A549 (cell line): ENCODE results near the gene PROCA1. TPM values are rescaled to one million over a fixed set of nuclear protein-coding genes. Genes with fewer than 3 reads are reported as not detected.

ENCODE experiments used
- ATAC-seq, 2 experiments: fragments of 200-7000 bp in 1 of 2; fragments of >200 bp in 1 of 2; cut with Nextera tagmentation in 1 of 2; cut with Tn5 transposase in 1 of 2; 3 replicates each; pipeline versions ENCODE4 v1.8.0 to v1.9.1; 2018 to 2020; ENCODE audit warnings: mild to moderate bottlenecking in 1 of 2, moderate library complexity in 1 of 2
- CTCF ChIA-PET: fragments of 300-600 bp; sonication (Branson Sonifier 250); formaldehyde crosslinking; extraction: SDS; loops from one replicate; lab custom pipeline; 2021; ENCODE audit warnings: antibody characterized with exemption, inconsistent platforms; lab: Yijun Ruan, JAX
- POLR2A ChIA-PET: fragments of 350-600 bp; formaldehyde crosslinking; extraction: SDS; loops from one replicate; lab custom pipeline; 2021; ENCODE audit warnings: antibody characterized with exemption, inconsistent platforms; lab: Yijun Ruan, JAX
- DNase-seq, 2 experiments: peaks; one replicate each; pipeline versions ENCODE4 v3.0.0 to v3.0.0-alpha.2; 2011 to 2016; ENCODE audit warnings: low read depth in 1 of 2, low spot score in 1 of 2
- FAIRE-seq: peaks from 2 replicates; lab custom pipeline; 2011; peaks lifted over from hg19 to GRCh38; lab: Jason Lieb, UNC
- H3K27ac ChIP-seq, 2 experiments: fragments of >200 bp; sonication (Bioruptor Twin); formaldehyde crosslinking; 3 replicates each; pipeline ENCODE4 v1.5.1; 2016 to 2017
- H3K4me1 ChIP-seq: fragments of >200 bp; sonication (Bioruptor Twin); formaldehyde crosslinking; 3 replicates; pipeline ENCODE4 v1.6.1; 2016
- H3K4me2 ChIP-seq: fragments of >200 bp; sonication (Bioruptor Twin); formaldehyde crosslinking; 3 replicates; pipeline ENCODE4 v1.6.1; 2016
- H3K4me3 ChIP-seq: fragments of >200 bp; sonication (Bioruptor Twin); formaldehyde crosslinking; 3 replicates; pipeline ENCODE4 v1.5.1; 2016
- H3K9me3 ChIP-seq: fragments of >200 bp; sonication (Bioruptor Twin); formaldehyde crosslinking; 3 replicates; pipeline ENCODE4 v1.6.1; 2016
- BHLHE40 ChIP-seq: IDR thresholded peaks from 2 replicates; pipeline ENCODE4 v1.6.1; 2012; ENCODE audit warnings: low read depth, low read length, inconsistent platforms
- CBX8 ChIP-seq: fragments of 200-600 bp; sonication (generic); IDR thresholded peaks from 2 replicates; pipeline ENCODE4 v1.6.1; 2016
- CHD4 ChIP-seq: fragments of 200-600 bp; sonication (generic); IDR thresholded peaks from 2 replicates; pipeline ENCODE4 v1.6.1; 2016; ENCODE audit warnings: antibody characterized with exemption, mild to moderate bottlenecking, borderline replicate concordance
- EHF ChIP-seq: fragments of 250-450 bp; sonication (Bioruptor Pico); IDR thresholded peaks from 2 replicates; pipeline ENCODE4 v1.5.0; 2020; ENCODE audit warnings: mild to moderate bottlenecking
- FOSL2 ChIP-seq, 2 experiments: fragments of 450-650 bp in 1 of 2; fragments of >200 bp in 1 of 2; sonication (Bioruptor Twin) in 1 of 2; formaldehyde crosslinking; IDR thresholded peaks; 2 replicates each; pipeline versions ENCODE4 v1.5.0 to v1.6.1; 2016 to 2020; ENCODE audit warnings: mild to moderate bottlenecking in 1 of 2, moderate library complexity in 1 of 2
- JUNB ChIP-seq: fragments of >200 bp; sonication (Bioruptor Twin); formaldehyde crosslinking; IDR thresholded peaks from 2 replicates; pipeline ENCODE4 v1.6.1; 2016
- MAFK ChIP-seq: fragments of 450-650 bp; IDR thresholded peaks from 2 replicates; pipeline ENCODE4 v1.6.1; 2014; ENCODE audit not compliant: partially characterized antibody
- MAX ChIP-seq: IDR thresholded peaks from 2 replicates; pipeline ENCODE4 v1.6.1; 2012
- MAZ ChIP-seq: fragments of 150-350 bp; IDR thresholded peaks from 2 replicates; pipeline ENCODE4 v1.6.1; 2014; ENCODE audit warnings: antibody characterized with exemption, low read depth, low read length, borderline replicate concordance
- NPAS2 ChIP-seq: fragments of 250-450 bp; sonication (Bioruptor Pico); IDR thresholded peaks from 2 replicates; pipeline ENCODE4 v1.8.0; 2022; ENCODE audit warnings: mild to moderate bottlenecking, moderate library complexity, borderline replicate concordance
- POLR2A ChIP-seq: IDR thresholded peaks from 2 replicates; pipeline ENCODE4 v1.6.1; 2012; ENCODE audit warnings: mild to moderate bottlenecking, low read length
- RAD21 ChIP-seq, 2 experiments: fragments of >200 bp in 1 of 2; sonication (Bioruptor Twin) in 1 of 2; formaldehyde crosslinking in 1 of 2; IDR thresholded peaks in 1 of 2; conservative IDR thresholded peaks in 1 of 2; 2 replicates in 1 of 2; 3 replicates in 1 of 2; pipeline ENCODE4 v1.6.1; 2012 to 2018; ENCODE audit warnings: inconsistent platforms in 1 of 2
- RARB ChIP-seq: fragments of 250-450 bp; sonication (Bioruptor Pico); IDR thresholded peaks from 2 replicates; pipeline ENCODE4 v1.8.0; 2021; ENCODE audit warnings: mild to moderate bottlenecking, moderate library complexity
- RCOR1 ChIP-seq: fragments of 150-350 bp; IDR thresholded peaks from 2 replicates; pipeline ENCODE4 v1.6.1; 2014; ENCODE audit warnings: antibody characterized with exemption, low read length, low read depth
- RFX5 ChIP-seq: fragments of 450-650 bp; IDR thresholded peaks from 2 replicates; pipeline ENCODE4 v1.7.1; 2014; ENCODE audit warnings: antibody characterized with exemption, mild to moderate bottlenecking, moderate library complexity
- RNF2 ChIP-seq: fragments of 200-600 bp; sonication (generic); IDR thresholded peaks from 2 replicates; pipeline ENCODE4 v1.6.1; 2016; ENCODE audit warnings: low read depth, mild to moderate bottlenecking, antibody characterized with exemption, moderate library complexity, borderline replicate concordance
- SMC3 ChIP-seq: fragments of >200 bp; sonication (Bioruptor Twin); formaldehyde crosslinking; IDR thresholded peaks from 3 replicates; pipeline ENCODE4 v1.6.1; 2018; ENCODE audit warnings: inconsistent platforms
- SREBF2 ChIP-seq: fragments of 450-650 bp; IDR thresholded peaks from 2 replicates; pipeline ENCODE4 v1.6.1; 2014; ENCODE audit warnings: mild to moderate bottlenecking, moderate library complexity
- TFCP2L1 ChIP-seq: fragments of 250-450 bp; sonication (Bioruptor Pico); IDR thresholded peaks from 2 replicates; pipeline ENCODE4 v1.5.0; 2021; ENCODE audit warnings: mild to moderate bottlenecking
- TP53 ChIP-seq: fragments of 250-450 bp; sonication (Bioruptor Pico); IDR thresholded peaks from 2 replicates; pipeline ENCODE4 v1.5.0; 2021; ENCODE audit warnings: mild to moderate bottlenecking, moderate library complexity
- ZC3H11A ChIP-seq: fragments of 450-650 bp; IDR thresholded peaks from 2 replicates; pipeline ENCODE4 v1.6.1; 2014; ENCODE audit warnings: antibody characterized with exemption, mild to moderate bottlenecking
- WGBS: methylation state at CpG from one replicate; pipeline ENCODE4 v1.1.6; 2017; ENCODE audit errors: missing lambda C conversion rate; 5-methylcytosine and 5-hydroxymethylcytosine counted together
- polyA plus RNA-seq, 4 experiments: library from polyadenylated mRNA; depleted of rRNA in 3 of 4; stranded (reverse); fragments of >200 nt; fragmentation: RNase III in 1 of 4; extraction: RNeasy Plus Mini Kit Qiagen cat#74134 plus additional on column Dnase treatment in 1 of 4; gene quantifications; 2 replicates in 3 of 4; 3 replicates in 1 of 4; pipeline ENCODE4 v1.2.3, GENCODE V29; 2011 to 2017
- TF ChIP-seq, protein P1 (sequence below): fragments of 250-450 bp; sonication (Bioruptor Pico); IDR thresholded peaks from 2 replicates; pipeline ENCODE4 v1.5.0; 2020; ENCODE audit warnings: low read depth, mild to moderate bottlenecking, moderate library complexity
- TF ChIP-seq, protein P2 (sequence below): IDR thresholded peaks from 2 replicates; pipeline ENCODE4 v1.6.1; 2012
- TF ChIP-seq, protein P3 (sequence below): fragments of 450-650 bp; IDR thresholded peaks from 2 replicates; pipeline ENCODE4 v1.6.1; 2014; ENCODE audit warnings: antibody characterized with exemption
- TF ChIP-seq, protein P4 (sequence below): fragments of >200 bp; sonication (Bioruptor Twin); formaldehyde crosslinking; IDR thresholded peaks from 3 replicates; pipeline ENCODE4 v1.5.1; 2016

Gene PROCA1
- polyA plus RNA-seq, 2 of the 4 experiments (the other 2 are of a cell fraction), result 4.0 to 4.9 TPM

GRCh38 chr17:28686296-28686695 lies 25.4 kb downstream of the PROCA1 start:
- TF ChIP-seq BHLHE40, result no peak
- no peak for TF ChIP-seq ZC3H11A
- TF ChIP-seq MAFK, result no peak
- no peak for TF ChIP-seq RCOR1
- TF ChIP-seq, protein P1, sequence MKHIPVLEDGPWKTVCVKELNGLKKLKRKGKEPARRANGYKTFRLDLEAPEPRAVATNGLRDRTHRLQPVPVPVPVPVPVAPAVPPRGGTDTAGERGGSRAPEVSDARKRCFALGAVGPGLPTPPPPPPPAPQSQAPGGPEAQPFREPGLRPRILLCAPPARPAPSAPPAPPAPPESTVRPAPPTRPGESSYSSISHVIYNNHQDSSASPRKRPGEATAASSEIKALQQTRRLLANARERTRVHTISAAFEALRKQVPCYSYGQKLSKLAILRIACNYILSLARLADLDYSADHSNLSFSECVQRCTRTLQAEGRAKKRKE (CRISPR knock-in tag), result no peak
- TF ChIP-seq RARB, result no peak
- TF ChIP-seq RNF2, result no peak
- TF ChIP-seq TFCP2L1 (CRISPR knock-in tag), result no peak
- TF ChIP-seq RAD21 (conservative IDR thresholded peaks at IDR 0.05 in 1 of 2, IDR thresholded peaks at IDR 0.05 in 1 of 2), result no peak
- TF ChIP-seq RFX5, result no peak
- TF ChIP-seq POLR2A, result no peak
- TF ChIP-seq TP53 (CRISPR knock-in tag), result no peak
- TF ChIP-seq CHD4, result no peak
- no peak for TF ChIP-seq SREBF2
- no peak for TF ChIP-seq FOSL2 (IDR thresholded peaks at IDR 0.05)
- TF ChIP-seq FOSL2 (CRISPR knock-in tag; IDR thresholded peaks at IDR 0.05), result no peak
- TF ChIP-seq NPAS2 (CRISPR knock-in tag), result no peak
- TF ChIP-seq, protein P2, sequence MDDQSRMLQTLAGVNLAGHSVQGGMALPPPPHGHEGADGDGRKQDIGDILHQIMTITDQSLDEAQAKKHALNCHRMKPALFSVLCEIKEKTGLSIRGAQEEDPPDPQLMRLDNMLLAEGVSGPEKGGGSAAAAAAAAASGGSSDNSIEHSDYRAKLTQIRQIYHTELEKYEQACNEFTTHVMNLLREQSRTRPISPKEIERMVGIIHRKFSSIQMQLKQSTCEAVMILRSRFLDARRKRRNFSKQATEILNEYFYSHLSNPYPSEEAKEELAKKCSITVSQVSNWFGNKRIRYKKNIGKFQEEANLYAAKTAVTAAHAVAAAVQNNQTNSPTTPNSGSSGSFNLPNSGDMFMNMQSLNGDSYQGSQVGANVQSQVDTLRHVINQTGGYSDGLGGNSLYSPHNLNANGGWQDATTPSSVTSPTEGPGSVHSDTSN, result no peak
- Histone ChIP-seq H3K4me1 (no peaks in the 10 kb centered on the region), H3K9me3 (no peaks in the 10 kb centered on the region), H3K27ac (no peak overlapping the region), H3K4me3 (no peak overlapping the region), H3K4me2 (no peak overlapping the region)
- ATAC-seq (no peak), DNase-seq (no peak), FAIRE-seq (no peak)
- CTCF ChIA-PET, result interaction anchor here (0.6 to 31.4 kb wide), 6 partner anchors 10 to 267 kb away, joined by 3 to 335 read pairs (median 20); partner anchors contain the start of genes BLTP2, NEK8, PROCA1 and TLCD1
- POLR2A ChIA-PET, result no interaction called here
- 87% methylated on average over 4 of the region's 4 CpGs for WGBS

DNA sequence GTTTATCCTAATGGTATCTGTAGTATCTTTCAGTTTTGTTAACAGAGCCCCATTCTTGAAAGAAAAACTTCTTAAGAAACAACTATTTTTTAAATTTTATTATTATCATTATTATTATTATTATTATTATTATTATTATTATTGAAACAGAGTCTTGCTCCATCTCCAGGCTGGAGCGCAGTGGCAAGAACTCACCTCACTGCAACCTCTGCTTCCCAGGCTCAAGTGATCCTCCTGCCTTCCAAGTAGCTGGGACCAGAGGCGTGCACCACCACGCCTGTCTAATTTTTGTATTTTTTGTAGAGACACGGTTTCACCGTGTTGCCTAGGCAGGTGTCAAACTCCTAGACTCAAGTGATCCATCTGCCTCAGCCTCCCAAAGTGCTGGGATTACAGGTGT lies 26.3 kb downstream of the PROCA1 start:
- Histone ChIP-seq H3K27ac (no peak overlapping the region), H3K4me3 (no peak overlapping the region), H3K4me1 (no peaks in the 10 kb centered on the region), H3K9me3 (no peaks in the 10 kb centered on the region), H3K4me2 (no peak overlapping the region)
- no peak for FAIRE-seq
- 88% methylated on average over 5 of the region's 5 CpGs for WGBS
- DNase-seq, result no peak
- CTCF ChIA-PET, result interaction anchor here (1.1 to 31.4 kb wide), 7 partner anchors 9 to 268 kb away, joined by 3 to 335 read pairs (median 17); partner anchors contain the start of genes BLTP2, NEK8, PROCA1 and TLCD1
- ATAC-seq, result no peak
- POLR2A ChIA-PET, result no interaction called here
- TF ChIP-seq, protein P3, sequence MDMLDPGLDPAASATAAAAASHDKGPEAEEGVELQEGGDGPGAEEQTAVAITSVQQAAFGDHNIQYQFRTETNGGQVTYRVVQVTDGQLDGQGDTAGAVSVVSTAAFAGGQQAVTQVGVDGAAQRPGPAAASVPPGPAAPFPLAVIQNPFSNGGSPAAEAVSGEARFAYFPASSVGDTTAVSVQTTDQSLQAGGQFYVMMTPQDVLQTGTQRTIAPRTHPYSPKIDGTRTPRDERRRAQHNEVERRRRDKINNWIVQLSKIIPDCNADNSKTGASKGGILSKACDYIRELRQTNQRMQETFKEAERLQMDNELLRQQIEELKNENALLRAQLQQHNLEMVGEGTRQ, result no peak
- TF ChIP-seq CBX8 (no peak), EHF (no peak), MAX (no peak), CHD4 (no peak), MAZ (no peak)

DNA sequence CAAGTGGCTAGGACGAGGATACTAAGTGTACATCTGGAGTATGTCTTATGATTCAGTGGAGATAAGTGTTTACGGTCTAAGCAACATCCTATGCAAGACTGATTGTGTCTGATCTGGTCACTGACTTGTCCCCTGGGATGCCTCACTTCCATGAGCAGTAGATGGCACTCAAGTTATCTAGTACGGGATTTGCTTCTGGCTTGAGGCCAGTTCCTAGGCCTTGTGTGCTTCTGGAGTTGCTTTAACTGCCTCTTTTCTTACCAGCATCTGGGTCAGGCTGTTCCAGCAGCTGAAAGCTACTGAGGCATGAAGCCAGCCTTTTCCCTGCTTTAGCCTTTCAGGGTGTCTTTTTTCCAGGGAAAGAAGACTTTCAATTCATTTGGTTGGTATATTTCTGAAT lies 26.7 kb downstream of the PROCA1 start:
- H3K4me3 ChIP-seq, result no peak overlapping the region
- peak; percentile 63 to 86 for DNase-seq
- no peaks in the 10 kb centered on the region for H3K9me3 ChIP-seq
- H3K4me2 ChIP-seq, result no peak overlapping the region
- CTCF ChIA-PET, result interaction anchor here (1.0 to 31.4 kb wide), 7 partner anchors 9 to 269 kb away, joined by 3 to 335 read pairs (median 4); partner anchors contain the start of genes BLTP2 and PROCA1
- TF ChIP-seq JUNB (no peak), NPAS2 (CRISPR knock-in tag) (no peak), RAD21 (conservative IDR thresholded peaks at IDR 0.05 in 1 of 2, IDR thresholded peaks at IDR 0.05 in 1 of 2) (peak; percentile 79 to 80), SMC3 (peak; percentile 34; the same call in 1 of the 3 replicates)
- TF ChIP-seq, protein P4, sequence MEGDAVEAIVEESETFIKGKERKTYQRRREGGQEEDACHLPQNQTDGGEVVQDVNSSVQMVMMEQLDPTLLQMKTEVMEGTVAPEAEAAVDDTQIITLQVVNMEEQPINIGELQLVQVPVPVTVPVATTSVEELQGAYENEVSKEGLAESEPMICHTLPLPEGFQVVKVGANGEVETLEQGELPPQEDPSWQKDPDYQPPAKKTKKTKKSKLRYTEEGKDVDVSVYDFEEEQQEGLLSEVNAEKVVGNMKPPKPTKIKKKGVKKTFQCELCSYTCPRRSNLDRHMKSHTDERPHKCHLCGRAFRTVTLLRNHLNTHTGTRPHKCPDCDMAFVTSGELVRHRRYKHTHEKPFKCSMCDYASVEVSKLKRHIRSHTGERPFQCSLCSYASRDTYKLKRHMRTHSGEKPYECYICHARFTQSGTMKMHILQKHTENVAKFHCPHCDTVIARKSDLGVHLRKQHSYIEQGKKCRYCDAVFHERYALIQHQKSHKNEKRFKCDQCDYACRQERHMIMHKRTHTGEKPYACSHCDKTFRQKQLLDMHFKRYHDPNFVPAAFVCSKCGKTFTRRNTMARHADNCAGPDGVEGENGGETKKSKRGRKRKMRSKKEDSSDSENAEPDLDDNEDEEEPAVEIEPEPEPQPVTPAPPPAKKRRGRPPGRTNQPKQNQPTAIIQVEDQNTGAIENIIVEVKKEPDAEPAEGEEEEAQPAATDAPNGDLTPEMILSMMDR, result peak; percentile 58
- peak; percentile 93 for FAIRE-seq
- ATAC-seq, result peak; percentile 81 to 87
- POLR2A ChIA-PET, result no interaction called here
- H3K4me1 ChIP-seq, result no peaks in the 10 kb centered on the region
- whole genome bisulfite sequencing, result 50% methylated on average over 3 of the region's 3 CpGs
- no peak overlapping the region for H3K27ac ChIP-seq
